Measurements from ENCODE around the gene TM9SF1. TPM values are rescaled to one million over a fixed set of nuclear protein-coding genes. Genes with fewer than 3 reads are reported as not detected.

Gene TM9SF1
- total RNA-seq, 1 experiment from 2014 or later = 67.8 TPM

GRCh38 chr14:24178399-24179178 is 16.7 kb downstream of the TM9SF1 start:
- intact Hi-C loops (cut with micrococcal nuclease) = no loop called here
- Mint-ChIP-seq H3K27me3 (ENCODE audit: insufficient read depth, unreplicated experiment) (no peaks in the 10 kb centered on the region), H3K27ac (ENCODE audit: low read depth, unreplicated experiment) (no peak overlapping the region), H3K4me3 (ENCODE audit: unreplicated experiment) (no peak overlapping the region), H3K4me1 (ENCODE audit: insufficient read depth, unreplicated experiment) (no peaks in the 10 kb centered on the region), H3K9me3 (ENCODE audit: unreplicated experiment) (no peaks in the 10 kb centered on the region), H3K36me3 (ENCODE audit: insufficient read depth, unreplicated experiment) (peaks cover 48% of the 10 kb centered on the region)
- BruUV-seq (replicated peaks) = no TSS peak
- ChIA-PET CTCF (interaction anchor here (0.9 to 1.8 kb wide), 4 partner anchors 10 to 31 kb away, joined by 3 to 6 read pairs (median 4); no protein-coding TSS in a partner anchor), POLR2A (interaction anchor here (0.6 to 2.9 kb wide), 3 partner anchors 10 to 24 kb away, joined by 3 to 8 read pairs (median 3); partner anchors contain the start of gene IPO4)
- TF ChIP-seq CTCF (IDR thresholded peaks at IDR 0.05; ENCODE audit: unreplicated experiment) = no peak
- DNase-seq (ENCODE audit: unreplicated experiment) = no peak

- Mint-ChIP-seq H3K27ac (ENCODE audit: low read depth, unreplicated experiment) (no peak overlapping the region), H3K9me3 (ENCODE audit: unreplicated experiment) (no peaks in the 10 kb centered on the region), H3K27me3 (ENCODE audit: insufficient read depth, unreplicated experiment) (no peaks in the 10 kb centered on the region), H3K4me1 (ENCODE audit: insufficient read depth, unreplicated experiment) (no peaks in the 10 kb centered on the region), H3K36me3 (ENCODE audit: insufficient read depth, unreplicated experiment) (peaks cover 44% of the 10 kb centered on the region), H3K4me3 (ENCODE audit: unreplicated experiment) (no peak overlapping the region)
- intact Hi-C loops (cut with micrococcal nuclease) = no loop called here
- no TSS peak for BruUV-seq (replicated peaks)
- TF ChIP-seq CTCF (IDR thresholded peaks at IDR 0.05; ENCODE audit: unreplicated experiment) = no peak
- ChIA-PET POLR2A (no interaction called here), CTCF (interaction anchor here (0.9 to 1.8 kb wide), 2 partner anchors 18 to 30 kb away, joined by 4 to 6 read pairs; no protein-coding TSS in a partner anchor)
- no peak for DNase-seq (ENCODE audit: unreplicated experiment)
Measured at GRCh38 chr14:24177891-24178290, 17.4 kb downstream of the TM9SF1 start.

- no peaks in the 10 kb centered on the region for H3K4me1 Mint-ChIP-seq (ENCODE audit: insufficient read depth, unreplicated experiment)
- no peak for DNase-seq (ENCODE audit: unreplicated experiment)
- no peaks in the 10 kb centered on the region for H3K27me3 Mint-ChIP-seq (ENCODE audit: insufficient read depth, unreplicated experiment)
- BruUV-seq (replicated peaks) = no TSS peak
- H3K9me3 Mint-ChIP-seq (ENCODE audit: unreplicated experiment) = no peaks in the 10 kb centered on the region
- ChIA-PET CTCF (interaction anchor here (0.7 to 1.8 kb wide), 3 partner anchors 10 to 29 kb away, joined by 3 to 6 read pairs (median 4); no protein-coding TSS in a partner anchor), POLR2A (no interaction called here)
- intact Hi-C loops (cut with micrococcal nuclease) = no loop called here
- H3K36me3 Mint-ChIP-seq (ENCODE audit: insufficient read depth, unreplicated experiment) = peaks cover 47% of the 10 kb centered on the region
- H3K4me3 Mint-ChIP-seq (ENCODE audit: unreplicated experiment) = no peak overlapping the region
- no peak for TF ChIP-seq CTCF (IDR thresholded peaks at IDR 0.05; ENCODE audit: unreplicated experiment)
- no peak overlapping the region for H3K27ac Mint-ChIP-seq (ENCODE audit: low read depth, unreplicated experiment)
Measured at GRCh38 chr14:24177041-24177825, 18.0 kb downstream of the TM9SF1 start.

GRCh38 chr14:24176599-24176998 is 18.6 kb downstream of the TM9SF1 start:
- peaks cover 41% of the 10 kb centered on the region for H3K36me3 Mint-ChIP-seq (ENCODE audit: insufficient read depth, unreplicated experiment)
- H3K4me1 Mint-ChIP-seq (ENCODE audit: insufficient read depth, unreplicated experiment) = no peaks in the 10 kb centered on the region
- TF ChIP-seq CTCF (IDR thresholded peaks at IDR 0.05; ENCODE audit: unreplicated experiment) = no peak
- no peak overlapping the region for H3K4me3 Mint-ChIP-seq (ENCODE audit: unreplicated experiment)
- no peaks in the 10 kb centered on the region for H3K9me3 Mint-ChIP-seq (ENCODE audit: unreplicated experiment)
- no TSS peak for BruUV-seq (replicated peaks)
- DNase-seq (ENCODE audit: unreplicated experiment) = no peak
- H3K27me3 Mint-ChIP-seq (ENCODE audit: insufficient read depth, unreplicated experiment) = no peaks in the 10 kb centered on the region
- intact Hi-C loops (cut with micrococcal nuclease) = no loop called here
- POLR2A ChIA-PET = no interaction called here
- no peak overlapping the region for H3K27ac Mint-ChIP-seq (ENCODE audit: low read depth, unreplicated experiment)
- CTCF ChIA-PET = interaction anchor here (0.7 to 1.8 kb wide), 2 partner anchors 11 to 17 kb away, joined by 3 to 6 read pairs; no protein-coding TSS in a partner anchor

Data from MCF 10A (cell line).